ENCODE data around the gene TOPORS.
A peak's percentile ranks its signal among the peaks of the same experiment; 100 is the strongest.
"Not testable (repeated sequence)": the region's sequence is repeated elsewhere in the genome, so short reads cannot be mapped to it uniquely, and the experiment has no call there.

TOPORS gene

DNA sequence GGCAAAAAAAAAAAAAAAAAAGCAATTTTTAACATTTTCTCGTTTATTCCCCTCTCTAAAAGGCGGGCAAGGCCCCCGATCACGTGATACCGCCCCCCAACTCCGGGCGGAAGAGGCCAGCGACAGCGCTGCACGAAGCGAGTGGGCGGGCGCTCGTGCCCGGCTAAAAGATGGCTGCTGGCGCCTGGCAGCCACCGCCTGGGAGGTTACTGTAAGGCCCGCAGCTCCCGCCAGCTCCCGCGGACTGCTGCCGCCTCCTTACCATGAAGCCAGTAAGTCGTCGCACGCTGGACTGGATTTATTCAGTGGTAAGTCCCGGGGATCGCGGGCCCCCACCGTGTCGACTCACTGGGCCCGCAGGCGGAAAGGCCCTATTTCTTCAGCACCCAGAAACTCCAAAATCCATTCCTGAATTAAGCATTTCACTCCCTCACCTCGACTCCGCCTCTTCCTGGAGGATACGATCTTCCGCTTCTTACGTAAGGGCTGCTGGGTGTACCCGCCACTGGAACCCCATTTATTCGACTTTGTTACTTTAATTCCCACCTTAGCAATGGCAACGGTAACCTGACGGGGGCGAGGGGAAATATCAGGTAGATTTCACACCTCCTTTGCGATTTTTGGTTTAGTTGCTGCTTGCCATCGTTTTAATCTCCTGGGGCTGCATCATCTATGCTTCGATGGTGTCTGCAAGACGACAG, at the start of gene TOPORS, which contains the start of gene SMIM27:
TSS of gene TOPORS (minus strand) at position 415 of the 701 bp plus-strand sequence. CDS start at position 265, 150 bp downstream.
TSS of gene SMIM27 (plus strand) at position 156 of the 701 bp plus-strand sequence. CDS start at position 264, 108 bp downstream.
- DNase-seq (ENCODE audit: low read depth) = peak; percentile 81

DNA sequence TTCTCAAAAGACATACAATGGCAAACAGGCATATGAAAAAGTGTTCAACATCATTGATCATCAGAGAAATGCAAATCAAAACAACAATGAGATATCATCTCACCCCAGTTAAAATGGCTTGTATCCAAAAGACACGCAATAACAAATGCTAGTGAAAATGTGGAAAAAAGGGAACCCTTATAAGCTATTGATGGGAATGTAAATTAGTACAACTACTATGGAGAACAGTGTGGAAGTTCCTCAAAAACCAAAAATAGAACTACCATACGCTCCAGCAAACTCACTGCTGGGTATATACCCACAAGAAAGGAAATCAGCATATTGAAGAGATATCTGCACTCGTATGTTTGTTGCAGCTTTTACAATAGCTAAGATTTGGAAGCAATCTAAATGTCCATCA, 46.6 kb upstream of the TOPORS start:
- DNase-seq (ENCODE audit: low read depth) = not testable (repeated sequence)

DNA sequence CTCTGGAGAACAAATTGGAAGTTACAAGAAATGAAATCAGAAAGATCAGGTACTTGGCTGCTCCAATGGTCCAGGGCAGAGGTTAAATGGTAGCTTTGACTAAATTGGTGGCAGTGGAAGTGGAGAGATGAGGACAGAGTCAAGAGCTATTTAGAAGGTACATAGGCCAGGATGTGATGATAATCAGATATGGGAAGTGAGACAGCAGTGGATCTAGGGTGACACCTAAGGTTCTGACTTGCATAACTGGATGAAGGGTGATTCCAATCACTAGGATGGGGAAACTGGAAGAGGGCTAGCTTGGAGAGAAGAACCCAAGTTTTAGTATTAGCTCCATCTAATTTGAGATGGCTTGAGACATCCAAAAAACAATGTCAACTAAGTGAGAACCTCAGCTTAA, 44.5 kb upstream of the TOPORS start:
- no peak for DNase-seq (ENCODE audit: low read depth)

DNA sequence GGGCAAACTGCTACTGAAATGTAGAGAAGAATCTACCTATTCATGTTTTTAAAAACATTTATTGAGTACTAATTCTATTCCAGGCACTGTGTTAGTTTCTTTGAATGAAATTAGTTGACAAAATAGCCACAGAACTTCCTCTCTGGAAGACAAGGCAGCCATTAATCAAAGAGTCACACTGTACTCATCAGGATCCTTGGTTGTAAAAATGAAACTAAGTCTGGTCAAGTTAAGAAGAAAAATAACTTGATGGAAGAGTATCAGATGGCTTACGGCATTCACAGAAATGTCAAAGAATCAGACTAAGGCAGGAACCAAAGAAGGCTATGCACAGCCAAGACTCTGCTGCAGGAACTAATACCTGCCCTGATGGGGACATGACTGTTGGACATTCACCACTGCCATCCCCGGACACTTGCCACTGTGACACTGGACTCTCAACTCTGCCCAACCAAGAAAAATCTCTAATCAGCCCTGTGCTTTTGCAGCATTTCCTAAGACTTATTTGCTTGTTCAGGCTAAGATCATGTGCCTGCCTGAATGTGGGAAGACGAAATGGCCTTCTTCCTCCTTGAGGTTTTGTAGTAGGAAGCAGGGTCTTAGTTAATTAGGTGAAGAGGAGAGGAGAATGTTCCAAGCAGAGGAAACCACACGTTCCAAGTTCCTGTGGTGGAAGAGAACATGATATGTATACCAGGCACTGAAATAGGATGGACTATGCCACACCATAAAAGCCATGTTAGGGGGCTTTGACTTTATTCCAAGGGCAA, 43.9 kb upstream of the TOPORS start:
- DNase-seq (ENCODE audit: low read depth) = no peak

DNA sequence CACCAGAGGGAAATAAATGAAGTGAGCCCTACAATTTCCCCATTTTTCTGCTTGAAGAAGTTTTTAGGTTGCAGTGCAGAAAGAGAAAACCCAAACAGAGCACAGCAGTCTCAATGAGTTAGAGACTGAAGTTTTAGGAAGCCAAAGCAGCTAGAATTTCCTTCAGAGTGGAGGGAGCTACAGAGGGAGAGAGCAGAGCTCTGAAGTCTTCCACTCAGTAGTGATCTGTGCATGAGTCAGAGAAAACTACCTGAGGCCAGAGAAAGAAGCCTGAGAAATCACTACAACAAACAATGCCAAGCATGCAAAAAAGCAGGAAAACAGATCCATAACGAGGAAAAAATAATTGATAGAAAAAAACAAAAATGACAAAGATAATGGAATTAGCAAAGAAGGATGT, 38.5 kb upstream of the TOPORS start:
- no peak for DNase-seq (ENCODE audit: low read depth)

DNA sequence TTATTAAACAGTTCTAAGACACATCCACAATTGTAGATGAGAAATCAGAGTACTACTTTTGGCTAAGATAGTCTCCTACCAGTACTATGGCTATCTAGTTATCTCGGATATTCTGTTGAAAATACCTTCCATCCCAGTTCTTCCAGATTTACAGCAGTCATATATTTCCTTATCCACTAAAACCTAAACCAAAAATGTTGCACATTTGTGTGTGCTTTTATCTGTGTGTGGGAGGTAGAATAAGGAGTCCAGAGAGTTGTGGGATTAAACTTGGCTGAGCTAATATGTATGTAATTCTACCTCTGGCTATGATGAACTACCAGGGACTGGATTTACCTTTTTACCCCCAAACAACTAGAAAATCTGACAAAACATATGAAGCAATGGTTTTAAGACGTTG, 38.1 kb upstream of the TOPORS start:
- no peak for DNase-seq (ENCODE audit: low read depth)

DNA sequence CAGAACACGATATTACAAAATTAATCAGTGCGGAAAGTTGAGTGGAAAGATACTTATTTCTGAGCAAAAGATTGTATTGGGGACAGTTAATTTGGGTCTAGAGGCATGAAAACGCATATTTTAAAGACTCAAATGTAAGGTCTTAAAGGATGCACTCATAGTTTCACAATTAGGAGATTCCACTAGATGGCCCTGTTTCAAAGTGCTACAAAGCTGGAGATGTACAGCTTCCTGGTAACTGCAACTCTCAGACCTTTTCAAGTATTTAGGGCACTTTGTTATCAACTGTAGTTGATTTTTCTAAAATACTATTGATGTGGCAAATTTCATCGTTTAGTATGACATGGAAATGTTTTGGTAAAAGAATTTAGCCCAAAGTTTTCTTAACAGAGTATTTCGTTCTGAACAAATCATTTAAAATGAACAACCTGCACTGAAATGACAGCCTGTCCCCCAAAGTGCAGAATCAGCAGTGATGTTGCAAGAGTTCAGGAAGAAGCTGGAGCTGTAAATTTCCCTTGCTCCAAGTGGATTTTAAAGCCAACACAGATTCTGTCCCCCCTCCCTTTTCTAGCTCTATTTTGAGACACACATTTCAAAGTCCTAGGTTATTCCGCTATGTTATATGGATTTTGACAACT, 36.8 kb upstream of the TOPORS start:
- no peak for DNase-seq (ENCODE audit: low read depth)

DNA sequence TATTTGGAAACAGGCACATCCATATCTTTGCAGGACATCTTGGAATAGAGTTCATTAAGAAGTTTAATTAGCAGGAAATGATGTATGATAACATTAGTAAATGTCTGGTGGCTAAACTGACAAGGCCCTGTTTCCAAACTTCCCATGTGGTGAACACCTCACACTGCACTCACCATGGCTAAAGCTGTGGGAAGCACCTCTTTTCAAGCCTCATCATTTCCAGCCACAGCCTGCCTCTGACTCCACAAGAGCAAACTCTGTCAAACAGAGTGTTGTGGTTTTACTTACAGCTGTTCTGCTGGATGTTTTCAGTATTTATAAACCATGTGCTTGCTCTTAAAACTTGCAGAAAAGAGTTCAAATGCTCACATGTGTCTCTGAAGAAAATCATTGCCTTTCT, 35.5 kb upstream of the TOPORS start:
- DNase-seq (ENCODE audit: low read depth) = no peak

DNA sequence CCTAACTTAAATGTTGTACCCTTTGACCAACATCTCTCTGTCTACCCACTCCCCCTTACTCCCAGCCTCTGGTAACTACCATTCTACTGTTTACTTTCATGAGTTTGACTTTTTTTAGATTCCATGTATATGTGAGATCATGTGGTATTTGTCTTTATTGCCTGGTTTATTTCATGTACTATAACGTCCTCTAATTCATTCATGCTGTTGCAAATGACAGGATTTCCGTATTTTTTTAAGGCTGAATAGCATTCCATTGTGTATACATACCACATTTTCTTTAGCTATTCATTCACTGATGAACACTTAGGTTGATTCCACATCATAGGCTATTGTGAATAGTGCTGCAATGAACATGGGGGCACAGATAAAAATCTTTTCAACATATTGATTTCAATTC, 32.4 kb upstream of the TOPORS start:
- DNase-seq (ENCODE audit: low read depth) = no peak

DNA sequence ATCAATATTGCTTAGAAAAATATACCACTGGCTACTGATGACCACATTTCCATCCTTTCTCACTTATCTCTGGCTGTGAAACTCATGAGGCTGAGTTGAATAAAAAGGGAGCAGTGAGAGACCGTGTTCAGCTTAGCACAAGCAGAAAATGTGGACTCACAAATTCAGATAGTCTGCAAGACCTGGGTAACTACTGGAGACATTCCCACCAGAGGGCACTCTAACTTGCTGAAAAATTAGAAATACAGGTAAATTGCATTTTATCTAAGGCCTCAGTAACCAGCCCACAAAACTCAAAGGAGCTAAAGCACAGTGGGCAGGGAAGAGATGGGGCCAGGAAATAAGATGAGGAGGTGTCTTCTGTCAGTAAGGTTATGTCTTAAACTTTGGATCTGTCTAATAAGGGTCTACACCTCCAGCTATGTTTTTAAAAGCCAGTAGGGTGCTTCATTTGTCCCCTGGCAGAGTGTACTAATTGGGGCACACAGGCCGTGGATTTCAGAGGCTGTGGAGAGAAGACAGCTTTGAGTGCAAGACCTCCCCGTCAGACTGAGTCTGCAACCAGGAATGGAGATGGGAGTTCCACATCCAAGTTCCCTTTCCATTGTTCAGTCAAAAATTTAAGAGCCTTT, 29.2 kb upstream of the TOPORS start:
- DNase-seq (ENCODE audit: low read depth) = no peak

DNA sequence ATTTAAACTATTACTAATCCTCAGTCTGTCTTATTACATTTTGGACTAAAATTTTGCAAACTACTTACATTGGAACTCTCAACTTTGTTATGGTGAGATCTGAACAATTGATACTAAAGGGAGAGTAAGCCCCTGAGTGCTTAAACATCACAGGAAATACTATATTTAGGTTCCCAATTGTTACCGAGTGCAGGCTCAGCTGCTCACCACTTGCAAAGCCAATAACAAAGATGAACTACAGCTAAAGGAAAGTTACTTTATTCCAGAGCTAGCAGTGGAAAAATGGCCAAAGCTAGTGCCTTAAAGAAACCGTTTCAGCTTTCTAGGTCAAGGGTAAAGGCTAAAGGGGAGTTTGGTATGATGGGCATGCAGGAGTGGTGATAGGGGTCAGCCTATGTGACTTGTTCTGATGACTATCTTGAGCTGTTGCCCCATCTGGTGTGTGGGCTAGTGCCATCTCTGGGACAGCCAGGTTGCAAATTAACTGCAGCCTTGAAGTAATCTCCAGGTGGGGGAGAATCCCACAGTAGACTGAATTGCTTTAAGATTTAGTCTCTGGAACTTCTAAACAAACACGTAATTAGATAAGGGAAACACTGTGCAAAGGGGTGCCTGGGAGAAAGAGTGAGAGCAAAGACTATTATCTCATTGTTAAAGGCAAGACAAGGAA, 28.4 kb upstream of the TOPORS start:
- DNase-seq (ENCODE audit: low read depth) = no peak

DNA sequence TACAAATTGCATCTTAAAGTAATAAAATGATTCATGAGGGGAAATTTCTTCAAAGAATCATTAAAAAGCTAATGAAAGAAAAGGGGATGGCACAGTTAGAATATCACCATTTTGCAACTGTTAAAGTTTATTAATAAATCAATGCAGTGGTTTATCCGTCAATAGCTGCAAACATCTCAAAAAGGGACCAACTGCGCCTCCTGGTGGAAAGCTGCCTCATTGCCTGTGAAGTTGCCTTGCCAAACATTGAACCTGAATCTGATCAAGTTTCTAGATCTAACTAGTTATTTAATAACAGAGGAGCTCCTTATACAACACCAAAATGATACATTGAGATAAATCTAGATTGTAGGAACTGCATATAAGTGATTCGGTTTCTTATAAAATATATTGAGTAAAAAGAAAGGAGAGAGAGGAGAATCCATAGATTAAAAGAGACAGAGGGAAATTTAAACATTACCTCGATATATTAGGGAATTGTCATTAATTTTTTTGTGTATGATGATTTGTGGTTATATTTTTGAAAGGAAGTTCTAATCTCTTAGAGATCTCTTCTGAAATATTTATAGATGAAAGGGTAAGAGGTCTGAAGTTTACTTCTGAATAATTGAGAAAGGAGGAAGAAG, 27.4 kb upstream of the TOPORS start:
- peak; percentile 60 for DNase-seq (ENCODE audit: low read depth)

DNA sequence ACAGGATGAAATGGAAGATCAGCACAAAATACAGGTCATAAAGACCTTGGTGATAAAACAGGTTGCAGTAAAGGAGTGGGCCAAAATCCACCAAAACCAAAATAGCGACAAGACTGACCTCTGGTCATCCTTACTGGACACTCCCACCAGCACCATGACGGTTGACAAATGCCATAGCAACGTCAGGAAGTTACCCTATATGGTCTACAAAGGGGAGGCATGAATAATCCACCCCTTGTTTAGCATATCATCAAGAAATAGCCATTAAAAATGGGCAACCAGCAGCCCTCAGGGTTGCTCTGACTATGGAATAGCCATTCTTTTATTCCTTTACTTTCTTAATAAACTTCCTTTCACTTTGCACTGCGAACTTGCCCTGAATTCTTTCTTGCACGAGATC, 26.6 kb upstream of the TOPORS start:
- no peak for DNase-seq (ENCODE audit: low read depth)

DNA sequence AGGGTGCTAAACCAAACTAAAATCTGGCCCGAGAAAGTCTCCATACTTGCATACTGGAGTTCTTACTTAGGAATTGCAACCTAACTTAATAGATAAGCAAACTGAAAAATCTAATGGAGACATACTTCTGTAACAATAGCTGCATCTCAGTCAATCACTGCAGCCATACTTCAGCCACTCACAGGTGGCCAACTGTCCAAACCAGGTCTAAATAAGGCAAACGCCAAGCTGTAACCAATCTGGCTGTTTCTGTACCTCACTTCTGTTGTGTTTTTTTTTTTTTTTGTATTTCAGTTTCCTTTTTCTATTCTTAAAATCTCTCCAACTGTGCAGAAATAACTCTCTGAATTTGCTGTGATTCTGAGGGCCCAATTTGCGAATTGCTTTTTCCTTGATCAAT, 24.9 kb upstream of the TOPORS start:
- no peak for DNase-seq (ENCODE audit: low read depth)

DNA sequence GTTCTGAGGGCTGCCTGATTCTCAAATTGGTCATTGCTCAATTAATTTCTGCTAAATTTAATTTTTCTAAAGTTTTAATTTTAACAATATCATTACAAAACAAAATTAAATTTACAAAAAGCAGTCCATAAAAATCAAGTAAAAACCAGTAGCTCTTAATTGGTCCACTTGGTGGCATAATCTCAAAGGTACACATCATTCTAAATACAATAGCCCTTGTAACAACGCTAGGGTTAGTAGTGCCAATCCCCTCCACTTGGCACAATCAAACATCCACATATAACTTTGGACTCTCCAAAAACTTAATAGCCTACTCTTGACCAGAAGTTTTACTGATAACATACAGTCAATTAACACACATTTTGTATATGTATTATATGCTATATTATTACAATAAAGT, 22.5 kb upstream of the TOPORS start:
- DNase-seq (ENCODE audit: low read depth) = no peak

DNA sequence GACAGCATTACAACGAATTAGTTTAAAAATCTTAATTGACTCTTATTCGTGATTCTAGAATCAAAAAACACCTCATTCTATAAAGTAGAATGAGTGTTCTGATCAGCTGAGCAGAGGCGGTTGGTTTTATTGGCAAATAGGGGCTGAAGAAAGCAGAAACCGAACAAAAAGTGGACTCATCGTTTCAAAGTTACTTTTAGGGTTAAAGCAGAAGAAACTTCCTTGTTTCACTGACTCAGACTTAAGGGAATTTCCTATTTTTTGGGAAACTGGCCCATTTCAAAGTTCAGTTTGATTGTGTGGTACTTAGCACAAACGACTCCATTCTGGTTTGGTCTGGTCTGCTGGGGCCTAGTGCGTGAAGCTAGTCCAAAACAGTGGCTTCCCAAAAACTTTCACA, 21.4 kb upstream of the TOPORS start:
- no peak for DNase-seq (ENCODE audit: low read depth)

DNA sequence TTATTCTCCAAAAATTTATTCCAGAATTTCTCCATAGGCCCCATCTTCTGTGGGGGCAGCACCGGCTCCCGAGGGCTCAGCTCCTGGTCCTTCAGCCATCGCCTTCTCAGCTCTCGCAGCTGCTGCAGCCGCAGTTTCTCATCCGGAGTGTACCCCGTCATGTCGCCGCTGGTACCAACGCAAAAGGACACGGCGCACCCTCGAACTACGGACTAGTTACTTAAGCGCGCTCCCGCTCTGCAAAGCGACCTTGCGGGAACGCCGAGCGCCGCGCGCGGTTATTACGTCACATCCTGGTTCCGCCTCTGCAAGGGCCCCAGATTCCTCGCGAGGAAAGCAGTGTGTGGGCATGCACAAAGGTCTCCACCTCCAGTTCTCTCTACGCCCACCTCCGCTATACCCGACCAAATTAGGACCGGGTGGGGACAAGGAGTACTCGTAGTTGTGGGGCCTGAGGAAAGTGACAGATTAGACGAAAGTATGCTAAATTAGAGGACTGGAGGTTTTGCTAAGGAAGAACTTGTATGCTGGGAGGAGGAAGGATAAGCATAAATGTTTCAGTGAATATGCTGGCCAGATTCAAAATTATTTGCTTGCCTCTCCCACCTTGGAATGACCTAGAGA, 20.6 kb upstream of the TOPORS start, which contains the start of gene NDUFB6:
TSS of gene NDUFB6 (minus strand) at position 260 of the 624 bp plus-strand sequence. CDS start at position 161, 99 bp downstream.
- peak; percentile 91 for DNase-seq (ENCODE audit: low read depth)

DNA sequence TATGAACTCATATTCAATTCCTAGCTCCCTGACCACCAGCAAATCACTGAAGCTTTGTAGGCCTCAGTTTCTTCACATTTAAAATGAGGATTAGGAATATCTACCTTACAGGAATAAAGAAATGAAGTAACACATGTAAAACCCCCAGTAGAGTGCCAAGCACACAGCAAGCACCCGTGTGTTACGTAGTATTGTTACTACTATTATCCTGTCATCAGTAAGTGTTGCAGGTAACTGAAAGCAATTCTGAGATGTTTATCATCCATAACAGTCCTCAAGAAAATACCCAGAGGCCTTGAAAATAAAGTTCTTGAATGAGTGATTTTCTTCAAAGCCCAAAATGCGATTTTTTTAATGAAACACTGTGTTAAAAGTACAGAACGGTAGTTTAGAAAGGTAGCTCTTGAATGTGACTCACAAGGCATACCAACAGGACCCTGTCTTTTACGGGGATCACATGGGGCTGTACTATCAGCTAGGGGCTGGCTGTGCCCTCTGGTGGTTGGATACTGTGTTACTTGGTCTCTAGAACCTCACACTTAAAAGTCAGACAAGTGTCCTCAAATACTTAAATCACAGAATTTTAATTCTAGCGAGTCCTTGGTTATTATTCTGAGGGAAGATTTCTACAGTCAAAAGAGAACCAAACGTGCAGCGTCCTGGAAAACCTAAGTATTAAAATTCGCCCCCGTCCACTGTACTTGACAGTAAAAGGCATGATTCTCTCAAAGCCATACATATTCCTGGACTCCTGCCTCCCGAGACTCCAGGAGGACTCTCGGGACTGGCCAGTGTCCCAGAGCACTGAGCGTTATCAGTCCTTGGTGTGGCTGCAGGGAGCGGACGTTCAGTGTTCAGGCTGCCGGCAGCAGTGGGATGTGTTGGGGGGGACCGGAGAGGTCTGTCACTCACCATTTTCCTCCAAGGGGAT, 19.8 kb upstream of the TOPORS start:
- DNase-seq (ENCODE audit: low read depth) = peak; percentile 50

DNA sequence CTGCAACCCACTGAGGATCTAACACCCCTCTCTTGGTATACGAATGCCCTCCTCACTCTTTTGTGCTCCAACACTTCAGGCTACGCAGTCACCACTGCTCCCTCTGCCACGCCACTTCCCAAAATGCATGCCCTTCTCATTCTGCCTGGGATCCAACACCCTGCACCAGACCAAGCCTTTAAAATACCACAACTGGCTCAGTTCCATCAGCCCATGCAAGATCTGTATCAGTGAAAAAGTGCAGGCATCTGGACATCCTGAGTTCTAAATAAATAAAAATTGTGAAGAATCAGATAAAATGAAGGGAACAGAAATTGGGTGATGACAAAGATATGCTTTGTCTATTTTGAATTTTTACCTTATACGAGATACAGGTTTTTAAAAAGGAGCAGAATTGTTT, 17.9 kb upstream of the TOPORS start:
- no peak for DNase-seq (ENCODE audit: low read depth)

DNA sequence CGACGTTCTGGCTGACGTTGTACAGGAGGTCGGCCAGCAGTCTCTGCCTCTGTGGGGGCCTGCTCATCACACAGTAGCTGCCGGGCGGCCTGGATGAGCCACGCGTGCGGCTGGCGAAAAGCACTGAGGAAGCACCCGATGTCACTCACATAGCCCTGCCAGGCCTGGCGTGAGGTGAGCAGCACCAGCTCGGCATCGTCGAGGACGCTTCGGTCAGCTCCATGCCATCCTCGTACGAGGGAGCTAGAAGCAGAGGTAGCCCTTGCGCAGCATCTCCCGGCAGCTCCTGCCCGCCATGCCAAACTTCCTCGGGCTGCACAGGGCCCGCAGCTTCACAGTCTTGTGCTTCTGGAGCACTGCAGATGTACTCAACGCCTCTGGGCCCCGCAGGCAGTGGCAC, 14.4 kb upstream of the TOPORS start:
- no peak for DNase-seq (ENCODE audit: low read depth)
